Activated T-cell treated with anti-CD3 and anti-CD28 coated beads for 1 hour (primary cell): ENCODE data around the gene CAPG.
A peak's percentile ranks its signal among the peaks of the same experiment; 100 is the strongest.

Source experiments
- DNase-seq: peaks from one replicate; pipeline ENCODE4 v3.0.0-alpha.2; 2020; ENCODE audit warnings: low read depth

The CAPG gene

GRCh38 chr2:85356186-85356585, 54.0 kb downstream of the CAPG start:
- no peak for DNase-seq

- DNase-seq = no peak
Measured at GRCh38 chr2:85355521-85355920, 54.6 kb downstream of the CAPG start.

- DNase-seq = peak; percentile 7
Measured at GRCh38 chr2:85355073-85355410, 55.1 kb downstream of the CAPG start.

GRCh38 chr2:85354286-85355072, 55.7 kb downstream of the CAPG start, which contains the start of the genes ELMOD3 and RETSAT:
Gene ELMOD3 (plus strand): TSS chr2:85354769. CDS start chr2:85357199, 2,430 bp downstream.
Gene RETSAT (minus strand): TSS chr2:85354528. CDS start chr2:85354507, 21 bp downstream.
- DNase-seq = peak; percentile 91

GRCh38 chr2:85353876-85354285, 56.3 kb downstream of the CAPG start:
- DNase-seq = no peak

- DNase-seq = no peak
Measured at GRCh38 chr2:85347599-85347998, 62.6 kb downstream of the CAPG start.
